Measurements from ENCODE around the gene KRT3.

DNA sequence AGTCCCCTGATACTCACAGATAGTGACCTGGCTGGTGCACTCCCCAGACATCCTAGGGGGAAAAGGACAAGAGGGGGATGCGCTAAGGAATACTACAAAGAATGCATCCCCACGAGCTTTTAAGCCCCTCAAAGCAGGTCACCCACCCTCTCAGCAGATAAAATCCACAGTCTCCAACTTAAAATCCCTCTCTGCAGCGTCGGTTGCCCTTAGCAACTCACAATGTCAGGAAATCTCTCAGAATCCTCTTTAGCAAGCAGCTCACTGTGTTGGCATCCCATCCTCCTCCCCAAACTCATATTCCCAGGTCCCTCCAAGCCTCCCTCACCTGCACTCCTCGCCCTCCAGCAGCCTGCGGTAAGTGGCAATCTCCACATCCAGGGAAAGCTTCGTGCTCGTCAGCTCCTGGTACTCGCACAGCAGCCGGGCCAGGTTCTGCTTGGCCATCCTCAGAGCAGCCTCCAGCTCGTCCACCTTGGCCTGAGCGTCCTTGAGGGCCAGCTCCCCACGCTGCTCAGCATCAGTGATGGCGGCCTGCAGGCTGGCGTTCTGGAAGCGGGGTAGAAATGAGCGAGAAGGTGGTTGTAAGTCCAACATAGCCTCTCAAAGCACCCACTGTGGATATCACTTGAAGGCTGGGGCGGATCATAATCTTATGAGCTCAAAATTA, 43.7 kb upstream of the KRT3 start:
- TF ChIP-seq POLR2A (IDR thresholded peaks at IDR 0.05; ENCODE audit: low read depth, low read length) (no peak), POLR2AphosphoS5 (IDR thresholded peaks at IDR 0.05; ENCODE audit: low read depth, low read length) (no peak), TAF1 (IDR thresholded peaks at IDR 0.05; ENCODE audit: borderline replicate concordance, low read depth, low read length) (no peak)
